Stimulated activated naive CD4-positive, alpha-beta T cell (primary cell): Measurements from ENCODE around the gene LRRC8E.

ENCODE experiments used
- DNase-seq, 6 experiments: peaks; one replicate each; lab custom pipeline; 2025; lab: John Stamatoyannopoulos, UW

LRRC8E gene

GRCh38 chr19:7932276-7932929, 44.1 kb downstream of the LRRC8E start:
- DNase-seq: no peak

GRCh38 chr19:7932930-7933300, 44.6 kb downstream of the LRRC8E start:
- no peak for DNase-seq

GRCh38 chr19:7933411-7933810, 45.1 kb downstream of the LRRC8E start:
- no peak for DNase-seq

- no peak for DNase-seq
These were observed 45.8 kb downstream of the LRRC8E start for GRCh38 chr19:7933828-7934725.

GRCh38 chr19:7934766-7935165, 46.5 kb downstream of the LRRC8E start:
- no peak for DNase-seq

- DNase-seq: no peak
These were observed 52.5 kb downstream of the LRRC8E start for GRCh38 chr19:7940841-7941240.

GRCh38 chr19:7941895-7942596, 53.7 kb downstream of the LRRC8E start:
- no peak for DNase-seq

- DNase-seq: peak in 1 of 6 experiments; percentile 59
These were observed 54.7 kb downstream of the LRRC8E start for GRCh38 chr19:7942981-7943443.

GRCh38 chr19:7943444-7944176, 55.3 kb downstream of the LRRC8E start, which contains the start of gene TIMM44:
TSS of gene TIMM44 (minus strand) at chr19:7943666. CDS start at chr19:7943651, 15 bp downstream.
- DNase-seq: peak; percentile 93 to 99 (median 98)

- DNase-seq: peak; percentile 72 to 91 (median 82)
These were observed 56.0 kb downstream of the LRRC8E start for GRCh38 chr19:7944177-7944761.

GRCh38 chr19:7947939-7948338, 59.6 kb downstream of the LRRC8E start:
- DNase-seq: no peak
